Stimulated activated CD8-positive, alpha-beta memory T cell treated with anti-CD3 and anti-CD28 coated beads, Interleukin-12 subunit alpha, Interleukin-12 subunit beta, amount 100 ng/mL, for 24 hours (primary cell): ENCODE measurements around the gene LY6G6F.

Experiments
- DNase-seq: peaks from one replicate; pipeline ENCODE4 v3.0.0-alpha.2; 2020; ENCODE audit errors: extremely low read depth

LY6G6F gene, protein sequence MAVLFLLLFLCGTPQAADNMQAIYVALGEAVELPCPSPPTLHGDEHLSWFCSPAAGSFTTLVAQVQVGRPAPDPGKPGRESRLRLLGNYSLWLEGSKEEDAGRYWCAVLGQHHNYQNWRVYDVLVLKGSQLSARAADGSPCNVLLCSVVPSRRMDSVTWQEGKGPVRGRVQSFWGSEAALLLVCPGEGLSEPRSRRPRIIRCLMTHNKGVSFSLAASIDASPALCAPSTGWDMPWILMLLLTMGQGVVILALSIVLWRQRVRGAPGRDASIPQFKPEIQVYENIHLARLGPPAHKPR

DNA sequence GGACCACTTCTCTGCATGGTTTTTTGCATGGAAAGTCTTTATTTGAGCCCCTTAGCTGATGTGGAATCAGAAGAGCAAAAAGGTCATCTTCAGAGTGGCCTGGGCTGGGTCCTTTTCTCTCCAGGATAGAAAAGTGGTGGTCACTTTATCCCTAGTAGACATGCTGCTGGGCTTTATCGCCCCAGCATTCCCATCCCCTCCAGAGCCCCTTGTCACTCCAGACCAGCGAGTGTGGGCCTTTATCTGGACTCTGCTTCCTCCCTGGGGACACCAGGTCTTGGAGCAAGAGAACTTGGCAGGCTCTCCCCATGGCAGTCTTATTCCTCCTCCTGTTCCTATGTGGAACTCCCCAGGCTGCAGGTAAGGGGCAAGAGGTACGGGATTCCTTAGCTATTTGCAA, at the start of gene LY6G6F:
LY6G6F (plus strand) TSS at position 268 of the 400 bp plus-strand sequence; CDS start at position 309, 41 bp downstream.
- DNase-seq: no peak

DNA sequence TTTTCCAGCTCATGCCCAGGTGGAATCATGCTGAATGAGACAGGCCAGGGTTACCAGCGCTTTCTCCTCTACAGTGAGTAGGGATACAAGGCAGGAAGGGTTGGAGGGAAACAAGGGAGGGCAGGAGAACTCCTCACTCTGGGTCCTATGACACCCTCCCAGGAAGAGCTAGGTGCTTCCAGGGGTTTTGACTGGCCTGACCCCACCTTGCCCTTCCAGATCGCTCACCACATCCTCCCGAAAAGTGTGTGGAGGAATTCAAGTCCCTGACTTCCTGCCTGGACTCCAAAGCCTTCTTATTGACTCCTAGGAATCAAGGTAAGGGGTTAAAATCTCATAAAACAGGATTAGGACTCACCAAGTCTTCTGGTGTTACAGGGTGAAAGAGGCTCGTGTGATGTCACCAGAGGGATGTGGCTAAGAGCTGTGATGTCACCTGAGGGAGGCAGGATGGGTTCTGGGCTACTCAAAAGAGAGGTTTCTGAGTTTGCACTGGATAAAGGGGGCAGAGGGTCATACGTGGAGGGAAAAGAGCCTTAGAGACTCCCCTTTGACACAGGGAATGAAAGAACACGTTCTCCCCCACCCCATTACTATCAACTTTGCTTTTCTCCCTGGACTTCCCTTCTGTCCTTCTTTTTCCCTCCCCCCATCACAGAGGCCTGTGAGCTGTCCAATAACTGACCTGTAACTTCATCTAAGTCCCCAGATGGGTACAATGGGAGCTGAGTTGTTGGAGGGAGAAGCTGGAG, 49.1 kb upstream of the LY6G6F start:
- no peak for DNase-seq

DNA sequence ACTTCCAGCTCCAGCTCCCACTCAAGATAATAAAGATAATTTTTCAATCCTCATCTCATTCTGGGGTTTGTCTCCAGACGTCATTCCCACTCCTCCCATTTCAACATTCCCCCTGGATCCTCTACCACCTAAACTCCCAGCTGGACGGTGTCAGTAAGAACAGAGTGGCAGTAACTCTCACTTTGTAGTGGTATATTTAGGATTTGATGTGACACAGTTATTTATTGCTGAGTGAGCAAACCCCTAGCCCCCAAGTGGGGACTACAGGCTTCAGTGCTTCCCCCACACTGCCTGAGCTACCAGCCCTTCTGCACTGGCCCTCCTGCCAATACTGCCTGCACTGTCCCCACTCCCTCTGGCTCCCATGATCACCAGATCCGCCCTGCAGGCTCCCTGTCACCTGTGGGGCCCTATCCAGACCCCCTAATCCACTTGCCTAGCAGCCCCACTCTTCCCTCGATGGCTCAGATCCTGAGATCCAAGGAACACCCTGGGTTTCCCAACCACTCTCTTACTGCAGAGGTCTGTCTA, 48.4 kb upstream of the LY6G6F start:
- no peak for DNase-seq

DNA sequence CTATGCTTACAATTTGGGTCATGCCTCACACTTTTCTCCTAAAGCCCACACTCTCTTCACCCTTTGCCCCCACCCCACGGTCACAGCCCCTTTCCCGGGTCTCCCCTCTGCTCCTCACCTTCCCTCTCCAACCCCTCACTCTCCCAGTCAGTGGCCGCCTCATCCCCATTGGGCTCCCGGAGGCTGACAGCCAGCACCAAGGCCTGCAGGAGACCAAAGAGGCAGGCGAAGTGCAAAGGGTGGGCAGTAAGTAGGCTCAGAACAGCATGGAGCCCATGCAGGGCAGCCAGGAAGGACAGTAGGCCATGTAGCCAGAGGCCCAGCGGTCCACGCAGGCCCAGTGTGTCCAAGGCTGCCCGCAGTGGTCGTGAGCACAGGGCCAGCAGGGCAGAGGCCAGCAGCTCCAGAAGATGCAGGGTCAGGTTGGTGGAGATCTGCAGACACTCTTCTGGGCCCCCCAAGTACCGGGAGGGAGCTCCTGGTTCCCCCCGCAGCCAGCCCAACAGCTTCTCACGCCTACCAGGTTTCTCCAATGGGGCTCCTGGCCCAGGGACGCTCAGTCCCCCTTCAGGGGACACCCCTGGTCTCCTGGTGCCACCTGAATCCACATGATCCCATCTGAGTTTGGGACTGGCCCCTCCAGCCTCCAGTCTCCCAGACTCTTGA, 47.5 kb upstream of the LY6G6F start:
- no peak for DNase-seq

DNA sequence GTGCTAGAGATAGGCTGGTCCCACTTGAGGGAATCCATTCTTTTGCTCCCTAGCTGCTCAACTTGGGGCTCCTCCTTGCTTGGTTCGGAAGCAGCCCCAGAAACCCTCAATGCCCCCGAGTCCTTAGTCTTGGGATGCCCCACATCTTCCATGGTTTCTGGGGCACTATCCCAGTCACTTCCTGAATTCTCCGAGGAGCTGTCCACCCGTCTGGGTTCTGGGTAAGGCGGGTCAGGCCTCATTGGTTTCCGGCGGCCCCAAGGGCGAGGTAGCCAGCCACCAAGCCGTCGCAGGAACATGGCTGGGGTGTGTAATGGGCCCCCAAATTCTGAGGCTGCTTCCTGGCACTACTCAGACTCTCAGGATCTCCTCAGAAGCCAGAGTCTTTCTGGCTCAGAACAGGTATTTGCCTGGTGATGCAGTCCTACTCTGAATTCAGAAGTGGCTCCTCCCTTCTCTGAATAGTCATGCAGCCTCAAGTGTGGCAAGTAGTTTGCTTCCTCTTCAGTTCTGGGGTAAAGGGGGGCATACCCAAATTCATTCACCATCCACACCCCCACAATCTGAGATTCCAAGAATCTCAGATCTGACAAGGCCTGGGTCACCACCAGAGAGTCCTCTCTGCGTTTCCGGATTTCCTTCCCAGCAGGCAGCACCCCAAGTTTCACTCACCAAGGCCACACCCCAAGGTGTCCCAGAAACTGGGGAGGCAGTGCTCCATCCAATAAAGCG, 46.9 kb upstream of the LY6G6F start:
- no peak for DNase-seq

DNA sequence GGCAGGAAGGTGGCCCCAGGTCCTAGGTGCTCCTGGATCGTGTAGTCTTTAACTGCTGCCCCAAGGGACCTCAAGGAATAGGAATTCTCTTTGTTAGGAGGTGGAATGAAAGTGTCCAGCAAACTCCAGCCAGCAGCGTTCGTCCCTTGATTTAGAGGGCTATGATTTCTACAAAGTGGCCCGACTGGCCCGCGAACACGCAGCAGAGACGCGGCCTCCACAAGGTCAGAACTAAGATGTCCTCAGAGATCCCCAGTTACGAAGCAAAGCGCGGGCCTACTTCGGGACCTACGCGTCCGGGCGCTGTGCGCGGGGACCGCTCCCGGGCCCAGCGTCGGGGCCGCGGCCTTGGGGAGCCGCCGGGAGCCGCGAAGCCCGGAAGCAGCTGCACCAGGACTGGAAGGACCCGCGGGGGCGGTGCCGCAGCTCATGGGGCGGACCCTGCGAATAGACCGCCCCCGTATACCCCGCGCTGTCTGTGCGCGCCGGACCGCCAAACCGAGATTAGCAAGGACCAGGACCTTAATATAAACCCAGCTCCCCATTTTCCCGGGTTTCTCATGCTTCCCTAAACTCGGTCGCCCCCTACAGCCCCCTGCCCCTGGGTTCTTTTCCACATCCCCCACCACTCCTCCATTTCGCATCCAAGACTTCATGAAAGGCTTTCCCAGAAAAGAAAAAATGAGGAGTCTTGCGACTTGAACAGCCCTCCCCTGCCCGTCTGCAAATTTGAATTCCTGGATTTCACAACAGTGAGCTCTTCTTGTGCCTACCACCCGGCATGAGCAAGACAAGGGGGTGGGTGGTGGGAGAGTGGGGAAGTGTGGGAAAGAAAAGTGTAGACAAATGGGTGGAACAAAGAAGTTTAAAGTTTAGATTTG, 46.0 kb upstream of the LY6G6F start, which contains the start of gene C6orf47:
C6orf47 (minus strand) TSS at position 398 of the 881 bp plus-strand sequence. CDS start 831 bp downstream, outside the sequence.
- DNase-seq: no peak

DNA sequence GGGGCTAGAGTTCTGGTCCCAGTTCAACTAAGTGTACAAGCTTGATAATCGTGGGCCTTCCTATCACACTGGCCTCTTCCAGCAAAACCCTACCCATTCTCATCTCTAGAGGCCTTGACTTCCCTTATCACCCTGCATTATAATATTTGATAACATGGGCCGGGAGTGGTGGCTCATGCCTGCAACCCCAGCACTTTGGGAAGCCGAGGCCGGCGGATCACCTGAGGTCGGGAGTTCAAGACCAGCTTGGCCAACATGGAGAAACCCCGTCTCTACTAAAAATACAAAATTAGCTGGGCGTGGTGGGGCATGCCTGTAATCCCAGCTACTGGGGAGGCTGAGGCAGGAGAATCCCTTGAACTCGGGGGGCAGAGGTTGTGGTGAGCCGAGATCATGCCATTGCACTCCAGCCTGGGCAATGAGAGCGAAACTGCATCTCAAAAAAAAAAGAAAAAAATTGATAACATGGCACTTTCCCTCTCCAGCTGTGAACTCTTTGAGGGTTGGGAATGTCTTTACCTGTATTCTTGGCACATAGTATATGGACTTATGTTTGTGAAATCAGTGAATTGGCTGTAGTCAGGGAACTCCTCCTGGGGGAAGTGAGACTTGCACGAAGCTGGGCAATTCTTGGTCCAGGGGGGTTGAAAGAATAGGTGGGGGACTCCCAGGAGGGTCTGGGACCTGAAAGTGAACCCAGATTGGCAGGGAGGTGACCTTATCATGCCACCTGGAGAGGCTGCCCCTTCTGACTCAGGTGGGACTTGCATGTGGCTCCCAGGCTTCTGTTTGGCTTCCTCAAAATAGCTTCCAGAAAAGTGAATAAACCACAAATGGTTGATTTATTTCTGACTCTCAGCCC, 45.2 kb upstream of the LY6G6F start:
- DNase-seq: no peak

DNA sequence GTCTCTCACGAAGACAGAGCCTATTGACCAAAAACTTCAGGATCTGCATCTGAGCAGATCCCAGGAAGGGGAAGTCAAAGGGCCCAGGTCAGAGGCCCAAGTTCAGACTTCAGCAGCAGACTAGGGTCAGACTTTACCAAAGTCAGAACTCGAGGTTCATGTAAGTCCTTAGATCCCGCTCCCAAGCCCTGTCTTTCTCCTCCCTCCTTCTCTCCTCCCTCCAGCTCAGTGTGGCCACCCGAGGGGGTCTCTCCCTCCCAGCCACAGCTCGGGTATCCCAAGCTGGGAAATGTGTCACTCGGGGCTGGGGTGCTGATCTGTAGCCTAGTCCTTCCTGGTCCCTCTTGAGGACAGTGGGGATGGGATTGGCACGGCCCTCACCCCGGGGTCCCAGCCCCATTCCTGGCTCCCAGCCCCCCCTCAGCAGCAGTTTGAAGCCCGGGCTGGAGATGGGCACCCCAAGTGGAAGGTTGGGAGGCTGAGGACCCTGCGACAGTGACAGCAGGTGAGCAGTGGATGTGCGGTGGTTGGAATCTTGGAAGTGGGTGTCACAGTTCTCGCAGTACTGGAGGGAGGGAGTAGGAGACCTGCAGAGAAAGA, 44.4 kb upstream of the LY6G6F start:
- no peak for DNase-seq

DNA sequence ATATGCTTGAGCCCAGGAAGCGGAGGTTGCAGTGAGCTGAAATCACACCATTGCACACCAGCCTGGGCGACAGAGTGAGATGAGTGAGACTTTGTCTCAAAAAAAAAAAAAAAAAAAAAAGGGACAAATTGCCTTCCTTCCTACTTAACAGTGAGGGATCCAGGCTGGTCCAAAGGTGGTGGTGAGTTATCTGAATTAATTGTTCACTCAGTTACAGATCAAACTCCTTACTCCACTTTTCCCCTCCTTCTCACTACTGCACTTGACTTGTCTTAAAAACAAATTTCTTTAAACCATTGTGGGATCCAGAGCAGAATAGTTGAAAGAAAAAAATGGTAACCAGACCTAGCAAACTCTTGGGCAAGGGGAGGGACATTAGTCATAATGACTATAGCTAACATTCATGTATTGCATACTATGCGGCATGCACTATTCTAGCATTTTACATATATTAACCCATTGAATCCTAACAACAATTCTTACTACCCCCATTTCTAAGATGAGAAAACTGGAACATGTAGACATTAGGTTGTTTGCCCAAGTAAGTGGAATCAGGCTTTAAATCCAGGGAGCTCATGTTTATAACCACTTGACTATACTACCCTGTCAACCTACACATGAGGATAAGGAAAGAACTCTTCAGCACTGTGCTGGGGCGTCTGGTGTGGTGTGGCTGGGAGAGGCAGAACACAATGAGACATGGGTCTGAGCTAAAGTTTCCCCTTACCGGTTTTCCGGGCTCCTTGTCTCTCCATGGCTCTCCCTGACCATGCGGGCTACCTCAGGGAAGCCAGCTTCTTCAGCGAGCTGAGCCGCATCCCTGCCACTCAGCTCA, 43.3 kb upstream of the LY6G6F start:
- DNase-seq: no peak

DNA sequence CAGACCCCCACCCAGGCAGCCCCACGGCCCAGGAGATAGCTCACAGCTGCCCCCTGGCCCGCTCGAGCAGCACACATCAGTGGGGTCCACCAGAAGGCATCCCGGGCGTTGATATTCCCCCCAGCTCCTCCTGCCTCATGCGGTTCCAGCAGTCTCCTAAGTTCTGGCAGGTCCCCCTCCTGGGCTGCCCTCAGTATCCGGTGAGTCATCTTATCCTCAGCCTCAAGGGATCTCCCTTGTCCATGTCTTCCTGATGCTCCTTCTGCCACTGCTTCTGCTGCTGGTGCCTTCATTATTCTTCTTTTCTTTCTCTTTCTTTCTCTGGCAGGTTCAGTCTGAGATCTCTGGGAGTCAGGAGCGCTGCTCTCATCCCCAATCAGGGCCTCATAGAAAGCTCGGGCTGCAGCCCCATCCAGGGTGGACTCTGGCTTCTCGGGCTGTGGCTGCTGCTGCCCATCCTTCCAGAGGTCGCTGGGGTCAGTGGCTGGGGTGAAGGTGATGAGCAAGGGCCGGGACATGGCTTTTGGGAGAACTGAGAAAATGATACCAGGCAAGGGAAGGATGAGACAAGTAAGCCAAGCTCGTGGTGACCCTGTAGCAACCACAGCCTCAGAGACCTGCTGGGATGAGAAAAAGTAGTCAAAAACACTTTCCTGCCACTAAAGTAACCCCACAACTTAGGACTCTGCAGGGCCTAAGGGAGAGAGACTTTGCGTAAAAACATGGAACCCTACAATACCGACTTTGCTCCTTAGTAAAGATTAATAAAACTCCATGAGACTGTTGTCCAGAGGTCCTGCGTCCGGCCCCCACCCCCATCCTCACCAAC, 42.5 kb upstream of the LY6G6F start:
- DNase-seq: no peak

DNA sequence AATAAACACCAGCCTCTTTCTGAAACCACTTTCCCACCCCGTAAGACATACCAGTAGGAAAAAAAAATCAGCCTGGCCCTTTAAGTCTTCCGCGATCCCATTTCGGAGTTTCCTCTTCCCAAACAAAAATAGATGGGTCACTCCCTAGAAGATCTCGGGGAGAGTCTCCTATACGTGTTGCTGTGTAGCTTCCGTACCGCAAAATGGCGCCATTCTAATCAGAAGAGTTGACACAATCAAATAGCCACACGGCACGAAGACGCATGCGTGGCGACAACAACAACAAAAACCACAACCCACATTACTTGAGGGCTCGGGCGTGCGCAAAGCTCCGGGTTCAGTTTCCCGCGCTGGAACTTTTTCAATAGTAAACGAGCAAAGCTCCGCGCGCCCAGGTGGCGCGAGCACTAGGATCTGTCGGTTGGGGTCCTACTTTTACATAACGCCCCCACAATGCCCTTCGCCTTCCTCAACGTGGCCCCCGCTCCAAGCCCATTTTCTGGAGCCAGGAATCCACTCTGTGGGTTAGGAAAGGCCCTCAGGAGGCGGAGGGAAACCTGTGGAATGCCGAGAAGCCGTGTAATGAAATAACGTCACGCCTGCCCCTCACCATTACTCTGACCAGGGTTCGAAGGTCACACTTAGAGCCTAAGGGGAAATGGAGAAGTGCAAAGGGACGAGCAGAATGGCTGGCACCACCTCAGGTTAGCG, 41.7 kb upstream of the LY6G6F start, which contains the start of gene GPANK1:
GPANK1 (minus strand) TSS at position 208 of the 711 bp plus-strand sequence. CDS start 519 bp downstream, outside the sequence.
- DNase-seq: peak; percentile 80

DNA sequence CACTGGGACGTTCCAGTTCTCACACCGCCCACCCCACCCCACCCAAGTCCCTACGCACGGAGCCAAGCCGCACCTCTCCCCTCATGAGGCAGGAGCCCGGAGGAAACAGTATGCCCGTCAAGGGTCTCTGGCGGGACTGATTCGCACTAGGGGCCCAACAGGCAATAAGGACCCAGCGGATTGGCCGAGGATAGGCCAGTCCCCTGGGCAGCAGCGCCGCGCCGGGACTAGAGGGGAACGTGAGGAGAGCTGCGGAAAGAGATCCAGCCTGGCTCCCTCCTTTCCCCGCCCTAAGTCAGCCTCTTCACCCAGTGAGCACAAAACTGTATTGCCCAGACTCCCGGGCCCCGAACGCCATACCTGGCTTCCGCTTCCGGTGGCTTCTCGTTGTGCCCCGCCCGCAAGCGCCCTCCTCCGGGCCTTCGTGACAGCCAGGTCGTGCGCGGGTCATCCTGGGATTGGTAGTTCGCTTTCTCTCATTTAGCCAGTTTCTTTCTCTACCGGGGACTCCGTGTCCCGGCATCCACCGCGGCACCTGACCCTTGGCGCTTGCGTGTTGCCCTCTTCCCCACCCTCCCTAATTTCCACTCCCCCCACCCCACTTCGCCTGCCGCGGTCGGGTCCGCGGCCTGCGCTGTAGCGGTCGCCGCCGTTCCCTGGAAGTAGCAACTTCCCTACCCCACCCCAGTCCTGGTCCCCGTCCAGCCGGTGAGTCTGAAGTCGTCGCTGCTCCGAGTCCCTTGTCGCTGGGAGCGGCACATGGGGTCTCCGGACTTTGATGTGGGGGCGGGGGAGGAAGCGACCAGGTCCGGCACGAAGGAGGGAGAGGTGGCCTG, 40.9 kb upstream of the LY6G6F start, which contains the start of gene CSNK2B:
CSNK2B (plus strand) TSS at position 580 of the 836 bp plus-strand sequence. CDS start 752 bp downstream, outside the sequence.
- DNase-seq: peak; percentile 96

DNA sequence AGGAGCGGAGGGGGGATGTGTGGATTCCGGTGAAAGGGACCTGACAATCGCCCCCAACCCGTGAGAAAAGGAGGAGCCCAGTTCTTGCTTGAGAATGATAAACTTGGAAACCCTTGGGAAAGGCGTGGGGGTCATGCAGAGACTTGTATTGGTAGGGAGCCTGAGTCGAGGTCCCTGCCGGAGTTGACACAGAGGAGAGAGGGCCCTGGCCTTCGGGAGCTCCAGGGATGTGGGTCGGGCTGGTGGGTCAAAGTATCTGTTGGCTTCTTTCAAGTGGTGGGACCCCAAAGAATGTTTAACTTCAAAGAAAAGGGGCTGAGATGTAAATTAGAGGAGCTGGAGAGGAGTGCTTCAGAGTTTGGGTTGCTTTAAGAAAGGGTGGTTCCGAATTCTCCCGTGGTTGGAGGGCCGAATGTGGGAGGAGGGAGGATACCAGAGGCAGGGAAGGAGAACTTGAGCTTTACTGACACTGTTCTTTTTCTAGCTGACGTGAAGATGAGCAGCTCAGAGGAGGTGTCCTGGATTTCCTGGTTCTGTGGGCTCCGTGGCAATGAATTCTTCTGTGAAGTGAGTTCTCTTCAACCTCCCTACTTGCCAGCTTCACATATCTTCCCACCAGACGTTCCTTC, 40.2 kb upstream of the LY6G6F start:
- no peak for DNase-seq

DNA sequence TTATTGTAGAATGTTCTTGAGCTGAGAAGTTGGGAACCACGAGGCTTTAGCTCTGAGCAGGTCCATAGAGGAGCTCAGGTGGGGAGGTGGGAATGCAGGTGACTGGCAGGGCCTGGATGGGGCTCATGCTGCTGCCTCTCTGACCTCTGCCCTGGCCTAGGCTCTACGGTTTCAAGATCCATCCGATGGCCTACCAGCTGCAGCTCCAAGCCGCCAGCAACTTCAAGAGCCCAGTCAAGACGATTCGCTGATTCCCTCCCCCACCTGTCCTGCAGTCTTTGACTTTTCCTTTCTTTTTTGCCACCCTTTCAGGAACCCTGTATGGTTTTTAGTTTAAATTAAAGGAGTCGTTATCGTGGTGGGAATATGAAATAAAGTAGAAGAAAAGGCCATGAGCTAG, 37.0 kb upstream of the LY6G6F start, which contains the start of gene LY6G5B:
LY6G5B (plus strand) TSS at position 301 of the 400 bp plus-strand sequence. CDS start 975 bp downstream, outside the sequence.
- no peak for DNase-seq
